HG02970 (cell line): ENCODE results near the gene FLII.
"Not testable (repeated sequence)": the region's sequence is repeated elsewhere in the genome, so short reads cannot be mapped to it uniquely, and the experiment has no call there.

Experiments used
- ATAC-seq: cut with Tn5 transposase; IDR thresholded peaks from one replicate; pipeline ENCODE4 v1.9.1; 2021; ENCODE audit warnings: mild to moderate bottlenecking, moderate library complexity, moderate number of reproducible peaks; ENCODE audit not compliant: unreplicated experiment, low FRiP score

FLII gene

GRCh38 chr17:18225121-18225641 lies 33.4 kb downstream of the FLII start, which contains the start of gene LLGL1:
Gene LLGL1 (plus strand): TSS chr17:18225635. CDS start chr17:18225683, 48 bp downstream.
- ATAC-seq: peak; percentile 90

- ATAC-seq: no peak
These were observed 34.0 kb downstream of the FLII start for GRCh38 chr17:18224387-18225120.

- ATAC-seq: no peak
These were observed 34.5 kb downstream of the FLII start for GRCh38 chr17:18224053-18224386.

- ATAC-seq: no peak
These were observed 39.7 kb downstream of the FLII start for GRCh38 chr17:18218756-18219415.

GRCh38 chr17:18217412-18218015 lies 41.0 kb downstream of the FLII start:
- ATAC-seq: no peak

- ATAC-seq: not testable (repeated sequence)
These were observed 41.6 kb downstream of the FLII start for GRCh38 chr17:18216906-18217305.

GRCh38 chr17:18213666-18214270 lies 44.8 kb downstream of the FLII start:
- no peak for ATAC-seq

GRCh38 chr17:18208092-18208491 lies 50.4 kb downstream of the FLII start:
- ATAC-seq: no peak

- no peak for ATAC-seq
These were observed 51.6 kb downstream of the FLII start for GRCh38 chr17:18206962-18207361.

- no peak for ATAC-seq
These were observed 52.7 kb downstream of the FLII start for GRCh38 chr17:18205861-18206260.

- ATAC-seq: no peak
These were observed 55.2 kb downstream of the FLII start for GRCh38 chr17:18203308-18203707.

GRCh38 chr17:18201108-18201507 lies 57.4 kb downstream of the FLII start:
- ATAC-seq: no peak

GRCh38 chr17:18198530-18198929 lies 60.0 kb downstream of the FLII start:
- ATAC-seq: no peak

GRCh38 chr17:18197535-18198194 lies 60.9 kb downstream of the FLII start:
- ATAC-seq: no peak

- no peak for ATAC-seq
These were observed 63.3 kb downstream of the FLII start for GRCh38 chr17:18195246-18195645.
